H9 (cell line): ENCODE data around the gene KANSL3. TPM values are rescaled to one million over a fixed set of nuclear protein-coding genes. Genes with fewer than 3 reads are reported as not detected.

ENCODE experiments used
- DNase-seq: peaks from one replicate; pipeline ENCODE4 v3.0.0-alpha.2; 2017
- H2AFZ ChIP-seq: one replicate; pipeline ENCODE4 v1.6.1; 2013; ENCODE audit warnings: mild to moderate bottlenecking, low read length, control low read depth, moderate library complexity
- H2AK5ac ChIP-seq: 2 replicates; pipeline ENCODE4 v1.6.1; 2013; ENCODE audit warnings: low read length, control low read depth, mixed read lengths; ENCODE audit not compliant: insufficient read length
- H2BK120ac ChIP-seq: one replicate; pipeline ENCODE4 v1.6.1; 2013; ENCODE audit warnings: low read depth, mild to moderate bottlenecking, low read length, control low read depth, inconsistent platforms; ENCODE audit not compliant: poor library complexity, severe bottlenecking
- H2BK12ac ChIP-seq: 2 replicates; pipeline ENCODE4 v1.6.1; 2013; ENCODE audit warnings: low read length, control low read depth, mixed read lengths, low read depth; ENCODE audit not compliant: insufficient read length
- H2BK15ac ChIP-seq: 2 replicates; pipeline ENCODE4 v1.6.1; 2013; ENCODE audit warnings: low read depth, low read length, control low read depth
- H2BK20ac ChIP-seq: one replicate; pipeline ENCODE4 v1.6.1; 2013; ENCODE audit warnings: low read depth, mild to moderate bottlenecking, low read length, control low read depth, inconsistent platforms; ENCODE audit not compliant: poor library complexity, severe bottlenecking
- H2BK5ac ChIP-seq: 2 replicates; pipeline ENCODE4 v1.6.1; 2013; ENCODE audit warnings: low read length, control low read depth, mixed read lengths; ENCODE audit not compliant: insufficient read length
- H3K14ac ChIP-seq: 2 replicates; pipeline ENCODE4 v1.6.1; 2013; ENCODE audit warnings: low read length, control low read depth; ENCODE audit not compliant: insufficient read depth
- H3K18ac ChIP-seq: 2 replicates; pipeline ENCODE4 v1.6.1; 2013; ENCODE audit warnings: low read depth, mild to moderate bottlenecking, mixed read lengths, low read length, control low read depth; ENCODE audit not compliant: insufficient read length
- H3K23ac ChIP-seq: 2 replicates; pipeline ENCODE4 v1.6.1; 2013; ENCODE audit warnings: low read length, control low read depth, mixed read lengths, low read depth; ENCODE audit not compliant: insufficient read length
- H3K23me2 ChIP-seq: 2 replicates; pipeline ENCODE4 v1.6.1; 2013; ENCODE audit warnings: low read depth, mild to moderate bottlenecking, mixed read lengths, low read length, control low read depth; ENCODE audit not compliant: insufficient read length, poor library complexity, severe bottlenecking
- H3K27ac ChIP-seq: 2 replicates; pipeline ENCODE4 v1.5.1; 2013; ENCODE audit warnings: low read length, control low read depth, mixed read lengths, low read depth; ENCODE audit not compliant: insufficient read length
- H3K27me3 ChIP-seq: 2 replicates; pipeline ENCODE4 v1.6.1; 2013; ENCODE audit warnings: low read length, control low read depth, inconsistent platforms; ENCODE audit not compliant: insufficient read depth
- H3K4ac ChIP-seq: 2 replicates; pipeline ENCODE4 v1.6.1; 2013; ENCODE audit warnings: low read depth, mild to moderate bottlenecking, control low read depth, inconsistent platforms, low read length, moderate library complexity
- H3K4me1 ChIP-seq: 2 replicates; pipeline ENCODE4 v1.6.1; 2013; ENCODE audit warnings: low read length, control low read depth, inconsistent platforms; ENCODE audit not compliant: insufficient read depth
- H3K4me2 ChIP-seq: 2 replicates; pipeline ENCODE4 v1.6.1; 2013; ENCODE audit warnings: low read length, control low read depth, mixed read lengths; ENCODE audit not compliant: insufficient read length, insufficient read depth
- H3K56ac ChIP-seq: 2 replicates; pipeline ENCODE4 v1.6.1; 2013; ENCODE audit warnings: low read depth, mild to moderate bottlenecking, mixed read lengths, low read length, control low read depth; ENCODE audit not compliant: insufficient read length
- H3K79me1 ChIP-seq: 2 replicates; pipeline ENCODE4 v1.6.1; 2013; ENCODE audit warnings: low read depth, mild to moderate bottlenecking, moderate library complexity, low read length, control low read depth, inconsistent platforms; ENCODE audit not compliant: insufficient read depth, poor library complexity, severe bottlenecking
- H3K79me2 ChIP-seq: 2 replicates; pipeline ENCODE4 v1.6.1; 2013; ENCODE audit warnings: low read length, control low read depth, inconsistent platforms; ENCODE audit not compliant: insufficient read depth
- H3K9ac ChIP-seq: 2 replicates; pipeline ENCODE4 v1.6.1; 2013; ENCODE audit warnings: low read length, control low read depth, mixed read lengths; ENCODE audit not compliant: insufficient read length; ENCODE audit errors: extremely low read depth
- H3K9me3 ChIP-seq: one replicate; pipeline ENCODE4 v1.6.1; 2013; ENCODE audit warnings: low read depth, low read length, inconsistent platforms; ENCODE audit not compliant: control insufficient read depth
- H3T11ph ChIP-seq: one replicate; pipeline ENCODE4 v1.6.1; 2013; ENCODE audit warnings: mild to moderate bottlenecking, low read length, control low read depth, inconsistent platforms
- H4K20me1 ChIP-seq: one replicate; pipeline ENCODE4 v1.6.1; 2013; ENCODE audit not compliant: control insufficient read depth, insufficient read length, insufficient read depth
- H4K5ac ChIP-seq: 2 replicates; pipeline ENCODE4 v1.6.1; 2013; ENCODE audit warnings: low read depth, mild to moderate bottlenecking, mixed read lengths, low read length, control low read depth; ENCODE audit not compliant: insufficient read length
- H4K8ac ChIP-seq: replicated peaks from 2 replicates; pipeline ENCODE4 v1.6.1; 2013; ENCODE audit warnings: low read length, control low read depth, mixed read lengths, low read depth; ENCODE audit not compliant: insufficient read length
- H4K91ac ChIP-seq: 2 replicates; pipeline ENCODE4 v1.6.1; 2013; ENCODE audit warnings: low read depth, mild to moderate bottlenecking, moderate library complexity, mixed read lengths, low read length, control low read depth; ENCODE audit not compliant: insufficient read length
- H3K27ac Mint-ChIP-seq, 3 experiments: 2 replicates in 2 of 3; 3 replicates in 1 of 3; pipeline ENCODE4 v1.8.0; 2020 to 2021; ENCODE audit warnings: mixed read lengths in 3 of 3, mild to moderate bottlenecking in 1 of 3, moderate library complexity in 1 of 3
- H3K27me3 Mint-ChIP-seq: 2 replicates; pipeline ENCODE4 v1.8.0; 2021; ENCODE audit warnings: low read depth, mild to moderate bottlenecking, moderate library complexity, mixed read lengths
- H3K36me3 Mint-ChIP-seq, 3 experiments: 2 replicates in 2 of 3; 3 replicates in 1 of 3; pipeline ENCODE4 v1.8.0; 2020 to 2021; ENCODE audit warnings: low read depth in 3 of 3, mixed read lengths in 3 of 3; ENCODE audit not compliant: insufficient read depth in 1 of 3
- H3K4me1 Mint-ChIP-seq, 2 experiments: 2 replicates each; pipeline ENCODE4 v1.8.0; 2020; ENCODE audit warnings: mixed read lengths in 2 of 2
- H3K4me3 Mint-ChIP-seq, 2 experiments: 2 replicates in 1 of 2; 3 replicates in 1 of 2; pipeline ENCODE4 v1.8.0; 2020 to 2021; ENCODE audit warnings: mild to moderate bottlenecking in 2 of 2, mixed read lengths in 2 of 2, moderate library complexity in 1 of 2
- H3K9me3 Mint-ChIP-seq, 2 experiments: 2 replicates in 1 of 2; 3 replicates in 1 of 2; pipeline ENCODE4 v1.8.0; 2020; ENCODE audit warnings: mild to moderate bottlenecking in 2 of 2, mixed read lengths in 2 of 2, moderate library complexity in 1 of 2
- WGBS: extraction: QIAGEN DNeasy Blood & Tissue Kit; methylation state at CpG from one replicate; pipeline ENCODE4 v1.1.7; 2013; ENCODE audit warnings: missing lambda C conversion rate, low lambda C conversion rate, mixed read lengths; ENCODE audit not compliant: insufficient read length; ENCODE audit errors: extremely low coverage; 5-methylcytosine and 5-hydroxymethylcytosine counted together
- total RNA-seq: library from RNA; stranded (reverse); gene quantifications from 2 replicates; pipeline ENCODE4 v1.2.1, GENCODE V29; 2021
- TF ChIP-seq, protein P1 (sequence below): fragments of 200-600 bp; sonication (generic); conservative IDR thresholded peaks from 3 replicates; pipeline ENCODE4 v1.8.0; 2021; ENCODE audit warnings: antibody characterized with exemption, mild to moderate bottlenecking

The KANSL3 gene
- total RNA-seq, 1 experiment from 2014 or later: 35.7 TPM

DNA sequence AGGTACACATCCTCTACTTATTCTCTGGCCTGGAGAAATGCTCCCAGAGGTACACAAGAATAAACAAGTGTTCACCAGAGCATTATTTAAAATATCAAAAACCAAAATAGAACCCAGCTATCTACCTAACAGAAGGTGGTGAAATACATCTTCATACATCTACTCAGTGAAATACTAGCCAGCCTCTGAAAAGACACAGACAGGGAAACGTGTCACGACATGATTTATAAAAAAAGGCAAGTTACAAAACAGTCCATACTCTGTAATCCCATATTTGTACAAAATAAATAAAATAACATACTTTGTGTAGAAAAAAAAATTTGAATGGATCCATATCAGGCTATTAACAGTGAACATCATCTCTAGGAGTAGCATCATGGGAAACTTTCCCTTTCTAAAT lies 38.2 kb downstream of the KANSL3 start:
- TF ChIP-seq, protein P1, sequence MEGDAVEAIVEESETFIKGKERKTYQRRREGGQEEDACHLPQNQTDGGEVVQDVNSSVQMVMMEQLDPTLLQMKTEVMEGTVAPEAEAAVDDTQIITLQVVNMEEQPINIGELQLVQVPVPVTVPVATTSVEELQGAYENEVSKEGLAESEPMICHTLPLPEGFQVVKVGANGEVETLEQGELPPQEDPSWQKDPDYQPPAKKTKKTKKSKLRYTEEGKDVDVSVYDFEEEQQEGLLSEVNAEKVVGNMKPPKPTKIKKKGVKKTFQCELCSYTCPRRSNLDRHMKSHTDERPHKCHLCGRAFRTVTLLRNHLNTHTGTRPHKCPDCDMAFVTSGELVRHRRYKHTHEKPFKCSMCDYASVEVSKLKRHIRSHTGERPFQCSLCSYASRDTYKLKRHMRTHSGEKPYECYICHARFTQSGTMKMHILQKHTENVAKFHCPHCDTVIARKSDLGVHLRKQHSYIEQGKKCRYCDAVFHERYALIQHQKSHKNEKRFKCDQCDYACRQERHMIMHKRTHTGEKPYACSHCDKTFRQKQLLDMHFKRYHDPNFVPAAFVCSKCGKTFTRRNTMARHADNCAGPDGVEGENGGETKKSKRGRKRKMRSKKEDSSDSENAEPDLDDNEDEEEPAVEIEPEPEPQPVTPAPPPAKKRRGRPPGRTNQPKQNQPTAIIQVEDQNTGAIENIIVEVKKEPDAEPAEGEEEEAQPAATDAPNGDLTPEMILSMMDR: no peak

More for the DNA sequence above, 38.2 kb downstream of the KANSL3 start:
- Histone ChIP-seq H3T11ph (no peak overlapping the region), H4K91ac (no peak overlapping the region), H3K9me3 (no peaks in the 10 kb centered on the region), H3K9ac (no peak overlapping the region), H3K23me2 (no peaks in the 10 kb centered on the region), H3K79me2 (no peaks in the 10 kb centered on the region), H3K4ac (no peak overlapping the region), H3K56ac (no peak overlapping the region), H2BK120ac (no peak overlapping the region), H3K18ac (no peak overlapping the region), H3K27ac (no peak overlapping the region), H4K5ac (no peak overlapping the region), H4K8ac (no peak overlapping the region), H3K14ac (no peak overlapping the region), H2BK12ac (no peak overlapping the region), H2BK20ac (no peak overlapping the region), H3K23ac (no peak overlapping the region), H2BK5ac (no peak overlapping the region), H3K4me2 (no peak overlapping the region), H3K4me1 (no peaks in the 10 kb centered on the region), H4K20me1 (no peaks in the 10 kb centered on the region), H3K79me1 (no peaks in the 10 kb centered on the region), H2AK5ac (no peak overlapping the region), H2AFZ (no peak overlapping the region), H3K27me3 (no peaks in the 10 kb centered on the region), H2BK15ac (no peak overlapping the region)
- DNase-seq: no peak
- H3K9me3 Mint-ChIP-seq: no peaks in the 10 kb centered on the region
- H3K27me3 Mint-ChIP-seq: peaks cover 1% of the 10 kb centered on the region; the same call in 1 of the 2 replicates
- no peak overlapping the region for H3K4me3 Mint-ChIP-seq
- no CpG with 5 or more reads among the region's 2 CpGs for WGBS
- no peaks in the 10 kb centered on the region for H3K4me1 Mint-ChIP-seq
- no peak overlapping the region for H3K27ac Mint-ChIP-seq
- peaks cover 37 to 82% (median 79%) of the 10 kb centered on the region in 3 experiments; a peak in 6 of 7 replicates for H3K36me3 Mint-ChIP-seq
